GM18517 (cell line): Measurements from ENCODE around the gene FAM180B.
"Not testable (repeated sequence)": the region's sequence is repeated elsewhere in the genome, so short reads cannot be mapped to it uniquely, and the experiment has no call there.

ENCODE experiments used
- ATAC-seq: cut with Tn5 transposase; IDR thresholded peaks from one replicate; pipeline ENCODE4 v1.9.1; 2021; ENCODE audit warnings: mild to moderate bottlenecking, moderate library complexity; ENCODE audit not compliant: unreplicated experiment

FAM180B gene

GRCh38 chr11:47586098-47586855, at the start of gene FAM180B:
Gene FAM180B, plus strand, starts transcription at chr11:47586678. Its CDS starts 91 bp downstream, at chr11:47586769.
- ATAC-seq = no peak

GRCh38 chr11:47536915-47537314, 49.6 kb upstream of the FAM180B start:
- ATAC-seq = no peak

- no peak for ATAC-seq
Observed at GRCh38 chr11:47538741-47539565, 47.5 kb upstream of the FAM180B start.

- no peak for ATAC-seq
Observed at GRCh38 chr11:47539681-47540039, 46.8 kb upstream of the FAM180B start.

- ATAC-seq = no peak
Observed at GRCh38 chr11:47541070-47541469, 45.4 kb upstream of the FAM180B start.

- ATAC-seq = no peak
Observed at GRCh38 chr11:47545298-47545697, 41.2 kb upstream of the FAM180B start.

- ATAC-seq = not testable (repeated sequence)
Observed at GRCh38 chr11:47546274-47546673, 40.2 kb upstream of the FAM180B start.

- ATAC-seq = no peak
Observed at GRCh38 chr11:47550288-47551047, 36.0 kb upstream of the FAM180B start.

GRCh38 chr11:47551086-47551485, 35.4 kb upstream of the FAM180B start:
- no peak for ATAC-seq

GRCh38 chr11:47552056-47552565, 34.4 kb upstream of the FAM180B start:
- no peak for ATAC-seq

- peak; percentile 81 for ATAC-seq
Observed at GRCh38 chr11:47552566-47553405, 33.7 kb upstream of the FAM180B start, which contains the start of gene CELF1. Gene CELF1, minus strand, starts transcription at chr11:47553132. Its CDS starts 53,609 bp downstream, at chr11:47499523.

GRCh38 chr11:47553406-47553743, 33.1 kb upstream of the FAM180B start:
- ATAC-seq = peak; percentile 31

- ATAC-seq = not testable (repeated sequence)
Observed at GRCh38 chr11:47557004-47557403, 29.5 kb upstream of the FAM180B start.

GRCh38 chr11:47558695-47559094, 27.8 kb upstream of the FAM180B start:
- no peak for ATAC-seq

- ATAC-seq = no peak
Observed at GRCh38 chr11:47560426-47560825, 26.1 kb upstream of the FAM180B start.

- not testable (repeated sequence) for ATAC-seq
Observed at GRCh38 chr11:47562393-47562792, 24.1 kb upstream of the FAM180B start.

GRCh38 chr11:47564366-47564765, 22.1 kb upstream of the FAM180B start:
- ATAC-seq = not testable (repeated sequence)

GRCh38 chr11:47564933-47565339, 21.5 kb upstream of the FAM180B start:
- peak; percentile 15 for ATAC-seq

- peak; percentile 64 for ATAC-seq
Observed at GRCh38 chr11:47565340-47566148, 20.9 kb upstream of the FAM180B start, which contains the start of gene PTPMT1. Gene PTPMT1, plus strand, starts transcription at chr11:47565599. Its CDS starts 24 bp downstream, at chr11:47565623.
